Tibial nerve (tissue), 3 donors: ENCODE measurements around the gene PHKB.

ENCODE experiments used
- POLR2A ChIP-seq, 2 donors: fragments of 450-650 bp; IDR thresholded peaks; one replicate each; pipeline ENCODE4 v1.6.1; 2017; ENCODE audit warnings: antibody characterized with exemption in 2 of 2, mild to moderate bottlenecking in 2 of 2, moderate library complexity in 2 of 2
- TF ChIP-seq, protein P1 (sequence below), 5 experiments: fragments of 200-600 bp in 3 of 5; fragments of 450-650 bp in 2 of 5; sonication (generic) in 3 of 5; IDR thresholded peaks; one replicate each; pipeline ENCODE4 v1.5.1; 2016 to 2019; ENCODE audit warnings: antibody characterized with exemption in 5 of 5, mild to moderate bottlenecking in 3 of 5, moderate library complexity in 2 of 5

DNA sequence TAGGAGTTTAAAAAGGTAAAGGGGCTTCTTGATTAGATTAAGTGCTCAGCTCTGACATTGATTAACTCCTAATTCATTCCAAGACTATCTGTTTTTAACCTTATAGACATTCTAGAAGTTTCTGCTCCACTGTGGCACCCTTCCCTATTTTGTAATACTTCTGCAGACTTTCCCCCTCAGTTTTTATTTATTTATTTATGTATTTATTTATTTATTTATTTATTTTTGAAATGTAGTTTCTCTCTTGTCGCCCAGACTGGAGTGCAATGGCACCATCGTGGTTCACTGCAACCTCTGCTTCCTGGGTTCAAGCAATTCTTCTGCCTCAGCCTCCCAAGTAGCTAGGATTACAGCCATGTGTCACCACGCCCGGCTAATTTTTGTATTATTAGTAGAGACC is 185.8 kb downstream of the PHKB start:
- TF ChIP-seq, protein P1, sequence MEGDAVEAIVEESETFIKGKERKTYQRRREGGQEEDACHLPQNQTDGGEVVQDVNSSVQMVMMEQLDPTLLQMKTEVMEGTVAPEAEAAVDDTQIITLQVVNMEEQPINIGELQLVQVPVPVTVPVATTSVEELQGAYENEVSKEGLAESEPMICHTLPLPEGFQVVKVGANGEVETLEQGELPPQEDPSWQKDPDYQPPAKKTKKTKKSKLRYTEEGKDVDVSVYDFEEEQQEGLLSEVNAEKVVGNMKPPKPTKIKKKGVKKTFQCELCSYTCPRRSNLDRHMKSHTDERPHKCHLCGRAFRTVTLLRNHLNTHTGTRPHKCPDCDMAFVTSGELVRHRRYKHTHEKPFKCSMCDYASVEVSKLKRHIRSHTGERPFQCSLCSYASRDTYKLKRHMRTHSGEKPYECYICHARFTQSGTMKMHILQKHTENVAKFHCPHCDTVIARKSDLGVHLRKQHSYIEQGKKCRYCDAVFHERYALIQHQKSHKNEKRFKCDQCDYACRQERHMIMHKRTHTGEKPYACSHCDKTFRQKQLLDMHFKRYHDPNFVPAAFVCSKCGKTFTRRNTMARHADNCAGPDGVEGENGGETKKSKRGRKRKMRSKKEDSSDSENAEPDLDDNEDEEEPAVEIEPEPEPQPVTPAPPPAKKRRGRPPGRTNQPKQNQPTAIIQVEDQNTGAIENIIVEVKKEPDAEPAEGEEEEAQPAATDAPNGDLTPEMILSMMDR (IDR thresholded peaks at IDR 0.05) = no peak
- TF ChIP-seq POLR2A (IDR thresholded peaks at IDR 0.05) = no peak
